ENCODE results near the gene KEL.

Gene KEL

DNA sequence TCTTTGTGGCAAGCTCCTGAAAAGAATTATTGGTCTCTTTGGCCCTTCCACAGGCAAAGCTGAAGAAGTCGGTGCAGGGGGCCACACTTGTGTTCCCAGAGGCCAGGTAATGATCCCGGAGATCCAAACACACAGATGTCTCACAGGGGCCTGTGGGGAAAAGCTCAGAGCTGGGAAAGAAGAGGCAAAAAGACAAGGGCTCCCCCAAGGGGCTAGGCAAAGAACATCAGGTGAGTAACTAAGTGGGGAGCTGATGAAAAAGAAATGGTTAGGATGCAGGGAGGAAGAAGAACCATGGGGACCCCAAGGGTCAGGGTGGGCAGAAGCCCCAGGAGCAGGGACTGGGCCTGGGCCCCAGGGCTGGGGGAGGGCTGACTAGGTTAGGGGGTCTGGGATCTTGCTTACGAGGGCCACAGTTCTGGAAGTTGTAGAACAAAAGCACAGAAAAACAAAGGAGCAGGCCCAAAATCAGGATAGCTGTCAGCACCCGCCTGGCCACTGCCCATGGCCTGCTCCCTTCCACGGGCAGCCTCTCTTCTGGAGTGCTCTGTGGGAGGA lies 1.1 kb downstream of the KEL start:
- no peak for DNase-seq

DNA sequence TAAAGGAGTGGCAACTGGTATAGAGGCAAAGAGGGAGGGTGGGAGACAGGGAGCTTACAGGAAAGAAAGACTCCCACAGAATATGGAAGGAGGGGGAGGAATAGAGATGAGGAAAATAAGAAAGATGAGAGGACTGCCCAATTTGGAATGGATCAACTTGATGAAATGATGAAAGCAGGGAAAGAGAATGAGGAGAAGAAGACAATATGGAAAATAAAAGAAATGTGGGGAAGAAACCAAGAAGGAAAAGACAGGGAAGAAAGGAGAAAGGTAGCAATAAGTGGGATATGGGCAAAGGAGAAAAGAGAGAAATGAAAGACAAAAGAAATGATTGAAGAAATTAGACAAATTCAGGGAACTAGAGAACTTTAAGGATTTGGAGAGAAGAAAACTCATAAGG lies 3.0 kb downstream of the KEL start:
- no peak for DNase-seq

DNA sequence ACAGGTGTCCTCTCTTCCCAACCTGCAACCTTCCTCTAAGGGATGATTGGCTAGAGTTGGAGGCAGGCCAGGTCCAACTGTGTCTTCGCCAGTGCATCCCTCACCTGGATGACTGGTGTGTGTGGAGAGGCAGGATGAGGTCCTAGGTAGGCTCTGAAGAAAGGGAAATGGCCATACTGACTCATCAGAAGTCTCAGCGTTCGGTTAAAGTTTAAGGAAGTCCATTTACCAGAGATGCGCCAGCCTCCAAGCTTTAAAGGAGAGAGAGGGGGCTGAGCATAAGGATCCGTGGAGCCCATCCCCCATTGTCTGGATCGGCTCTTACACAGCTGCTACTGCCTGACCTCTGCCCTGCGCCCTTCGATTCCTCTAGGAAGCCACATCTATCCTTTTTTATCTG lies 4.4 kb downstream of the KEL start:
- DNase-seq: no peak

GRCh38 chr7:142956951-142957623 lies 5.1 kb downstream of the KEL start:
- no peak for DNase-seq

- DNase-seq: no peak
Observed at GRCh38 chr7:142954680-142955268, 7.4 kb downstream of the KEL start.

GRCh38 chr7:142950235-142950634 lies 11.9 kb downstream of the KEL start:
- DNase-seq: no peak

DNA sequence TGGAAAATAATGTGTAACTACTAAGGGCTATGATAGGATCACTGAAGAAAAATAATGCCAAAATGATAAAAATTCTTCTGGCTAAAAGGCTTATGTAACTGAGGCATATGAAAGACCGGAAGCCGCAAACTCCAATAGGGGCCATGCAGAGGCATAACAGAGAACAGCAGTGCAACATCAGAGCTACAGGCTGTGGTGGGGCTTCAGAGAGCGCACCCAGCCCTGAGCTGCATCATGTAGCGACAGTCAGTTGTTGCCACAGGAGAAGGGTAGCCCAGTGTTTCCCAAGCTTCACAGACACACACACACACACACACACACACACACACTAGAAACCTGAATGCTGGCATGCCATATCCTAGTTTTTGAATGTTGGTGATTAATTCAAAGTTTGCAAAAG lies 13.6 kb downstream of the KEL start:
- no peak for DNase-seq

- no peak for DNase-seq
Observed at GRCh38 chr7:142945001-142945400, 17.2 kb downstream of the KEL start.

DNA sequence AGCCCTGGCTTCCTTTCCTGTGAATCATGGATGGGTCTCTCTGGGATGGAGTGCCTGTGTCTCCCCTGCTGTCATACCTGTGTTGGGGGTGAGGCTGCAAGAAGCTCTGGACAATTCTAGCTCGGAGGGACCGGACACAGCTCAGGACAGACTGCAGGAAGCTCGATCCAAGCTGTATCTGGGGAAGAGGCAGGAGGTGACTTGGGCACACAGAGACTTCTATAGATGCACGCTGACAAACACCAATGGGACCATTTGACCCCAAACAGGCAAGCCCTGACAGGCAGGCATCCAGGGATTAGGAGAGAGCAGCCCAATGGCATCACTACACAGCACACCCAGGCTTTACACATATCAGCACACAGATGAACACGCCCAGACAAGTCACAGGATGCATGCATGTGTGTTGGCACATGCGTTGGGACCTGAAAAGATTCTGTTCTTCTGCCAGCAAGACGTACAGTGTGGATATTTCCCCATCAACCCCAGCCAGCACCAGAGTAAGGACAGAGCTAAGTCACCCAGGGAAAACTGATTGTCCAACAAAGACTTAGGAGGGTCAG lies 18.4 kb downstream of the KEL start:
- DNase-seq: no peak

DNA sequence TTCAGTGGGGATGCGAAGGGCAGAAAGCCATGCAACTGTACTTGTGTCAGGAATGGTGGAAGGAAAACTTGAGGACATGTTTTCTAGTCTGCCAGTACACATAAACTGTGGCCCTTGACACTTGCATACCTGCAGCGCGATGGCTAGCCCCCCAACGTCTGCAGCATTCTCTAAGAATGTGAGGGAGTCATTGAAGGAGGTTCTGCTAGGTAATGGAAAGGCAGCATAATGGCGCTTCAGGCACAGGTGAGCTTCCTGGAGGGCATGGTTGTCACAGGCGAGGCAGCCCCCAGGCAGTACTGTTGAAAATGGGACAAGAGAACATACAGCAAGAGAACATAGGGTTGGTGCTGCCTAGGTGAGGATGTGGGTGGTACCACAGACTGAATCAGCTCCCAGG lies 19.4 kb downstream of the KEL start:
- no peak for DNase-seq

- DNase-seq: no peak
Observed at GRCh38 chr7:142941541-142941940, 20.6 kb downstream of the KEL start.

DNA sequence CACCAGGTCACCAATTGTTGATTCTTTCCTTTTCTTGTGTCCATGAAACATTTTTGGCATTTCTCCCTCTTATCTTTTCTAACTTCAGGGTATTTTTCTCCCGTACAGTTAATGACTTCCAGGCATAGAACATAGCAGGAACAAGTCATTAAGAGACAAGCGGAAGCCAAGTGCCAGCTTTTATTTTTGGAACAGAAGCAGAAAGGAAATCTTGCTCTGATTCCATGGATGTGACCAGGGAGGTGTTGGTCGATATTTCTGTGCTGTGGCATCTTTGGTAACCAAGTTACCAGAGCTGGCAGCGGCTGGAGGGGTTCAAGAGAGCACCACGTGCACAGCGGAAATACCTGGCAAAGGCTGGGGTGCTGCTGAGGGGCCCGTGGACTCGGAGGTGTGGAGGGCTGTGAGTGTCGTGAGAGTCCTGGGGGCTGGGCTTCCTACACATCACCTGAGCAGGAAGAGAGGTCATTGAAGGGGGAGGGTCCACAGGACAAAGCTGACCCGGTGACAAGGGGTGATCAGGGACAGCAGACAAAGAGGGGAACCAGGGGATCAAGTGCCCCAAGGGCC lies 21.1 kb downstream of the KEL start:
- DNase-seq: no peak

GRCh38 chr7:142939226-142939910 lies 22.8 kb downstream of the KEL start, which contains the start of gene LLCFC1:
TSS of gene LLCFC1 (plus strand) at chr7:142939484. CDS start at chr7:142939622, 138 bp downstream.
- DNase-seq: no peak

DNA sequence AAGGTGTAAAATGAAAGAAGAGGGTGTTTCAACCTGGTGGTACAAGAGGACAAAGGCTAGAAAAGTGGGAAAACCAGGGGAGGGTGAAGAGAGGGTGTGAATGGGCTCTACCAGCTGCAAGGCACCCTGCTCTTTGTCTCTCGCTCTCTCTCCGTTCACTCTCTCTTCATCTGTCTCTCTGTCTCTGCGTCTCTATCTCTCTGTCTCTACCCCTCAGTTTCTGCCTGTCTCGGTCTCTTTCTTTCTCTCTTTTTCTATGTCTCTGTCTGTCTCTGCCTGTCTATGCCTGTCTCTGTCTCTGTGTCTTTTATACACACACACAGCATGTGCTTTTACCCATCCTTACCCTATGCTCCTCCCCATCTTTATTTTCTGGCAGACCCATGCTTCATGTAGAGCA lies 23.6 kb downstream of the KEL start:
- no peak for DNase-seq

GRCh38 chr7:142935941-142936565 lies 26.1 kb downstream of the KEL start:
- DNase-seq: no peak

DNA sequence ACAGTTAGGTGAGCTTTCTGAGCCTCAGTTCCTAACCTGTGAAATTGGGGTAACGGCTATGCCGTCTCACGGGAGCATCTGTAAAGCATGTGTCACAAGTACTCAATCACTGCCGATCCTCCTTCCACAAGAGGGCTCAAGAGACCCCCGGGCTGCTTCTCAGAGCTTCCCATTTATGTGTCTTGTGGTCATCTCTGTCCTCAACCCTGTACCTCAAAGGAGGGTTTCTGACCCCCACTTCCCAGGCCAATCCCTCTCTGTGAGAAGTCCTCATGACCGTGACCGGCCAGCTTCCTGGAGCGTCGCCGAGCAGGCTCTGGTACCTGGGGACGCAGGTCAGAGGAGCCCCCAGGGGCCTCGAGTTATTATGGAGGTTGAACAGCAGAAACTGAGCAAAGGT lies 28.1 kb downstream of the KEL start:
- no peak for DNase-seq

GRCh38 chr7:142933624-142934023 lies 28.5 kb downstream of the KEL start, which contains the start of gene TRPV5:
TSS of gene TRPV5 (minus strand) at chr7:142933746. CDS start at chr7:142933459, 287 bp downstream.
- DNase-seq: no peak

DNA sequence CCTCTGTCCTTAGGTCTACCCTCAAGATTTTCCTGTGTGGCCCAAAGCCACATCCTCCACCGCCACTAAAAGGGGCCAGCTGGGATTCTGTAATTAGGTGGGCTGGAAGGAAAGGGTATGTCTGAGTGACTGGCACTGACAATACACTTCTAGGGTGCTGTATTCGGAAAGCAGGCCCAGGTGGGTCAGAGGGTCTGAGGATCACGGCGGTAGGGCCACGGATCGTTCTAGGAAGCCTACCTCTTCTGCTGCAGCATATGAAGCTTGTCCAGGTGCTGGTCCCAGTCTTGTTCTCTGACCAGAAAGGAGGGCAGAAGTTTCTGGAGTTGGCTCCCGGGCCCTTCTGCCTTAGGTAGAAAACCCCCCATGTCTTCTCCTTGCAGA lies 29.1 kb downstream of the KEL start:
- no peak for DNase-seq

GRCh38 chr7:142932386-142933091 lies 29.6 kb downstream of the KEL start:
- no peak for DNase-seq

DNA sequence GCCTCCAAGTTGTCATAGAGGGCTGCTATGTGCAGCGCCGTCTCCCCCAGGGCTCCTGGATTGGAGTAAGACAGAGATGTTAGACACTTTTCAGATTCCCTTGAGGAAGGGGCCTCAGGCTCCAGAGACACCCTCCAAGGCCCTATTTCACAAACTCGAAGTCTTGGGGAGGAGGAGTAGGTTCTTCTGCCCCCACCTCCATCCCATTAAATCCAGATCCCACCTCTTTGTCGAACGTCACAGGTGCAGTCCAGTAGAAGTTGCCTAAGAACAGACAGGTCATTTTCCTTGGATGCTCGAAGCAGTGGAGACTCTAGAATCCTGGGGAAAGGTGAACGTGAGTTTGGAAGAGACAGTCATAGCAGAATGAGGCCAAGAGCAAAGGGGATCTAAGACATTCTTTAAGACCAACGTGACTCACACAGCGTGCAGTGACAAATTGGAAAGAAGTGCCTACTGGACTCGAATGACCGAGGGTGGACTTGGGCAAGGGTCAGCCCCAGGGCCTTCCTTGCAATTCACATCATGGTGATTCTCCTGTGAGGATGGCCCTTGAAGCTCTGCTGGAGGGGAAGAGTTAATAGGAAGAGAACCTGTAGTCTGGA lies 31.9 kb downstream of the KEL start:
- no peak for DNase-seq

DNA sequence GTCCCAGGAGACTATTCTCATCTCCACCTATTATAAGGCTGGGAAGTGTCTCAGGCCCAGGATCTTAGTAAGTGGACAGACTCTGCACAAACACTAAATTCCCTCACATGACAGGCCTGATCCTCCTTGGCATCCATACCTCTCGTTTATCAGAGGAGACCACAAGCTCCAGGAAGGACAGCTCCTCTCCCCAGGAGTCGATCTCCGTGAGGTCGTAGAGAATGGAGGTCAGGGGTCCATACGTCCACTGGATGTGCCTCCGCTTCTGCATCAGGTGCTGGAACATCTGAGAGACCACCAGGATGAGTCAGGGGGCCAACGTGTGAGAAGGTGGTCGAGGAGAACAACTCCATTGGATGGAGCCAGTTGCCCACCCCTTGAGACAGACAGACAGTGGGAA lies 34.2 kb downstream of the KEL start:
- DNase-seq: no peak

Data from activated CD4-positive, CD25-positive, alpha-beta regulatory T cell (primary cell).